ENCODE results near the gene SEL1L3. TPM values are rescaled to one million over a fixed set of nuclear protein-coding genes. Genes with fewer than 3 reads are reported as not detected.
A peak's percentile ranks its signal among the peaks of the same experiment; 100 is the strongest.

Gene SEL1L3
- total RNA-seq, 1 experiment from 2014 or later: 15.7 TPM

- H3K4me3 Mint-ChIP-seq (ENCODE audit: unreplicated experiment): no peak overlapping the region
- Histone ChIP-seq H3K36me3 (ENCODE audit: control insufficient read depth, insufficient read depth, low read length) (no peaks in the 10 kb centered on the region), H3K9me3 (no peaks in the 10 kb centered on the region), H3K4me3 (ENCODE audit: low read depth, low read length) (no peak overlapping the region), H3K4me1 (peaks cover 26% of the 10 kb centered on the region), H3K27me3 (replicated peaks; ENCODE audit: control insufficient read depth, insufficient read depth, low read length) (no peaks in the 10 kb centered on the region)
- H3K36me3 Mint-ChIP-seq (ENCODE audit: insufficient read depth, unreplicated experiment): no peaks in the 10 kb centered on the region
- no peak for DNase-seq
- no peaks in the 10 kb centered on the region for H3K27me3 Mint-ChIP-seq (ENCODE audit: insufficient read depth, unreplicated experiment)
- TF ChIP-seq CTCF (IDR thresholded peaks at IDR 0.05; ENCODE audit: insufficient read depth in 1 of 2, low read depth in 1 of 2, low read length in 1 of 2, severe bottlenecking in 1 of 2, unreplicated experiment in 1 of 2): no peak
- CTCF ChIA-PET: no interaction called here
- no peaks in the 10 kb centered on the region for H3K9me3 Mint-ChIP-seq (ENCODE audit: unreplicated experiment)
- peaks cover 24% of the 10 kb centered on the region for H3K4me1 Mint-ChIP-seq (ENCODE audit: low read depth, unreplicated experiment)
- intact Hi-C loops (cut with micrococcal nuclease; ENCODE audit: unreplicated experiment): no loop called here
- POLR2A ChIA-PET: no interaction called here
- H3K27ac Mint-ChIP-seq (ENCODE audit: unreplicated experiment): no peak overlapping the region
- no TSS peak for BruUV-seq (replicated peaks)
These were observed 47.2 kb downstream of the SEL1L3 start for GRCh38 chr4:25815586-25815985.

GRCh38 chr4:25814301-25815136 lies 48.3 kb downstream of the SEL1L3 start:
- BruUV-seq (replicated peaks): no TSS peak
- no peaks in the 10 kb centered on the region for H3K27me3 Mint-ChIP-seq (ENCODE audit: insufficient read depth, unreplicated experiment)
- no peaks in the 10 kb centered on the region for H3K36me3 Mint-ChIP-seq (ENCODE audit: insufficient read depth, unreplicated experiment)
- CTCF ChIA-PET: no interaction called here
- Histone ChIP-seq H3K9me3 (no peaks in the 10 kb centered on the region), H3K4me1 (peaks cover 26% of the 10 kb centered on the region), H3K36me3 (ENCODE audit: control insufficient read depth, insufficient read depth, low read length) (no peaks in the 10 kb centered on the region), H3K27me3 (replicated peaks; ENCODE audit: control insufficient read depth, insufficient read depth, low read length) (no peaks in the 10 kb centered on the region), H3K4me3 (ENCODE audit: low read depth, low read length) (no peak overlapping the region)
- H3K4me3 Mint-ChIP-seq (ENCODE audit: unreplicated experiment): peak overlapping the region; percentile 15
- POLR2A ChIA-PET: no interaction called here
- H3K9me3 Mint-ChIP-seq (ENCODE audit: unreplicated experiment): no peaks in the 10 kb centered on the region
- no peak for TF ChIP-seq CTCF (IDR thresholded peaks at IDR 0.05; ENCODE audit: insufficient read depth in 1 of 2, low read depth in 1 of 2, low read length in 1 of 2, severe bottlenecking in 1 of 2, unreplicated experiment in 1 of 2)
- H3K27ac Mint-ChIP-seq (ENCODE audit: unreplicated experiment): peak overlapping the region; percentile 47
- DNase-seq: no peak
- intact Hi-C loops (cut with micrococcal nuclease; ENCODE audit: unreplicated experiment): no loop called here
- peaks cover 24% of the 10 kb centered on the region for H3K4me1 Mint-ChIP-seq (ENCODE audit: low read depth, unreplicated experiment)

GRCh38 chr4:25813448-25814106 lies 49.2 kb downstream of the SEL1L3 start:
- Mint-ChIP-seq H3K4me1 (ENCODE audit: low read depth, unreplicated experiment) (peaks cover 24% of the 10 kb centered on the region), H3K36me3 (ENCODE audit: insufficient read depth, unreplicated experiment) (no peaks in the 10 kb centered on the region), H3K27me3 (ENCODE audit: insufficient read depth, unreplicated experiment) (no peaks in the 10 kb centered on the region), H3K27ac (ENCODE audit: unreplicated experiment) (peak overlapping the region; percentile 47), H3K4me3 (ENCODE audit: unreplicated experiment) (peak overlapping the region; percentile 15), H3K9me3 (ENCODE audit: unreplicated experiment) (no peaks in the 10 kb centered on the region)
- H3K9me3 ChIP-seq: no peaks in the 10 kb centered on the region
- ChIA-PET CTCF (no interaction called here), POLR2A (no interaction called here)
- H3K4me1 ChIP-seq: peaks cover 26% of the 10 kb centered on the region
- no peaks in the 10 kb centered on the region for H3K36me3 ChIP-seq (ENCODE audit: control insufficient read depth, insufficient read depth, low read length)
- peak; percentile 23 to 42 for DNase-seq
- BruUV-seq (replicated peaks): no TSS peak
- intact Hi-C loops (cut with micrococcal nuclease; ENCODE audit: unreplicated experiment): no loop called here
- no peak for TF ChIP-seq CTCF (IDR thresholded peaks at IDR 0.05; ENCODE audit: insufficient read depth in 1 of 2, low read depth in 1 of 2, low read length in 1 of 2, severe bottlenecking in 1 of 2, unreplicated experiment in 1 of 2)
- no peaks in the 10 kb centered on the region for H3K27me3 ChIP-seq (replicated peaks; ENCODE audit: control insufficient read depth, insufficient read depth, low read length)
- H3K4me3 ChIP-seq (ENCODE audit: low read depth, low read length): no peak overlapping the region
